GM18873 (cell line): ENCODE measurements around the gene UBAP2.

Experiments
- ATAC-seq: cut with Tn5 transposase; IDR thresholded peaks from one replicate; pipeline ENCODE4 v1.9.1; 2021; ENCODE audit warnings: mild to moderate bottlenecking, moderate library complexity, moderate number of reproducible peaks; ENCODE audit not compliant: unreplicated experiment, low FRiP score

Gene UBAP2

GRCh38 chr9:33924978-33925797, 123.5 kb downstream of the UBAP2 start:
- no peak for ATAC-seq

GRCh38 chr9:33923998-33924701, 124.5 kb downstream of the UBAP2 start:
- no peak for ATAC-seq

GRCh38 chr9:33923079-33923478, 125.6 kb downstream of the UBAP2 start:
- ATAC-seq: no peak

GRCh38 chr9:33921967-33922895, 126.5 kb downstream of the UBAP2 start:
- no peak for ATAC-seq

- no peak for ATAC-seq
Measured at GRCh38 chr9:33919276-33919897, 129.3 kb downstream of the UBAP2 start.

- ATAC-seq: no peak
Measured at GRCh38 chr9:33917036-33917435, 131.7 kb downstream of the UBAP2 start.

- ATAC-seq: no peak
Measured at GRCh38 chr9:33914887-33915628, 133.6 kb downstream of the UBAP2 start.

GRCh38 chr9:33913541-33913940, 135.1 kb downstream of the UBAP2 start:
- ATAC-seq: no peak

- ATAC-seq: no peak
Measured at GRCh38 chr9:33908749-33909148, 139.9 kb downstream of the UBAP2 start.

GRCh38 chr9:33908114-33908513, 140.6 kb downstream of the UBAP2 start:
- no peak for ATAC-seq

GRCh38 chr9:33907347-33907746, 141.3 kb downstream of the UBAP2 start:
- ATAC-seq: no peak

GRCh38 chr9:33906769-33907168, 141.9 kb downstream of the UBAP2 start:
- ATAC-seq: no peak

- no peak for ATAC-seq
Measured at GRCh38 chr9:33905137-33905536, 143.6 kb downstream of the UBAP2 start.

GRCh38 chr9:33903157-33903780, 145.4 kb downstream of the UBAP2 start:
- no peak for ATAC-seq

- no peak for ATAC-seq
Measured at GRCh38 chr9:33894316-33894715, 154.4 kb downstream of the UBAP2 start.

GRCh38 chr9:33893861-33894260, 154.8 kb downstream of the UBAP2 start:
- no peak for ATAC-seq

GRCh38 chr9:33885948-33886347, 162.7 kb downstream of the UBAP2 start:
- ATAC-seq: no peak

GRCh38 chr9:33884856-33885701, 163.6 kb downstream of the UBAP2 start:
- no peak for ATAC-seq
